MM.1S (cell line): ENCODE data around the gene CERS6.
"Not testable (repeated sequence)": the region's sequence is repeated elsewhere in the genome, so short reads cannot be mapped to it uniquely, and the experiment has no call there.

Experiments used
- DNase-seq: peaks from one replicate; pipeline ENCODE4 v3.0.0-alpha.2; 2015
- H2AFZ ChIP-seq: fragments of 300-600 bp; sonication (generic); 2 replicates; pipeline ENCODE4 v1.6.0; 2016; ENCODE audit warnings: antibody characterized with exemption, low read length
- H3F3A ChIP-seq: fragments of 300-600 bp; sonication (generic); 2 replicates; pipeline ENCODE4 v1.6.1; 2016; ENCODE audit warnings: mild to moderate bottlenecking, antibody characterized with exemption, low read length, moderate library complexity, mixed read lengths; ENCODE audit not compliant: insufficient read depth
- H3K27ac ChIP-seq: fragments of 300-600 bp; sonication (generic); 2 replicates; pipeline ENCODE4 v1.5.1; 2016; ENCODE audit warnings: mild to moderate bottlenecking, low read length
- H3K27me3 ChIP-seq: fragments of 300-600 bp; sonication (generic); replicated peaks from 2 replicates; pipeline ENCODE4 v1.6.0; 2016; ENCODE audit warnings: low read length; ENCODE audit not compliant: insufficient read depth
- H3K36me3 ChIP-seq: fragments of 300-600 bp; sonication (generic); replicated peaks from 2 replicates; pipeline ENCODE4 v1.6.1; 2016; ENCODE audit warnings: mild to moderate bottlenecking, low read length, mixed read lengths; ENCODE audit not compliant: insufficient read depth
- H3K4me1 ChIP-seq: fragments of 300-600 bp; sonication (generic); 2 replicates; pipeline ENCODE4 v1.6.1; 2016; ENCODE audit warnings: low read length, mixed read lengths
- H3K4me2 ChIP-seq: fragments of 300-600 bp; sonication (generic); 2 replicates; pipeline ENCODE4 v1.6.0; 2016; ENCODE audit warnings: low read depth, low read length
- H3K4me3 ChIP-seq: fragments of 300-600 bp; sonication (generic); 2 replicates; pipeline ENCODE4 v1.5.1; 2016; ENCODE audit warnings: low read length, mixed read lengths
- H3K79me2 ChIP-seq: fragments of 300-600 bp; sonication (generic); 2 replicates; pipeline ENCODE4 v1.6.1; 2016; ENCODE audit warnings: mixed run types, low read length, mixed read lengths
- H3K9ac ChIP-seq: fragments of 300-600 bp; sonication (generic); 2 replicates; pipeline ENCODE4 v1.6.1; 2016; ENCODE audit warnings: low read length, mixed read lengths
- H3K9me2 ChIP-seq: fragments of 300-600 bp; sonication (generic); replicated peaks from 2 replicates; pipeline ENCODE4 v1.6.1; 2016; ENCODE audit warnings: mild to moderate bottlenecking, low read length, mixed read lengths; ENCODE audit not compliant: insufficient read depth
- H3K9me3 ChIP-seq: fragments of 300-600 bp; sonication (generic); replicated peaks from 2 replicates; pipeline ENCODE4 v1.6.1; 2016; ENCODE audit warnings: mild to moderate bottlenecking, low read length, mixed read lengths; ENCODE audit not compliant: insufficient read depth
- H4K20me1 ChIP-seq: fragments of 300-600 bp; sonication (generic); 2 replicates; pipeline ENCODE4 v1.6.1; 2016; ENCODE audit warnings: mild to moderate bottlenecking, low read length, moderate library complexity, mixed read lengths; ENCODE audit not compliant: insufficient read depth
- CTCF ChIP-seq: fragments of 300-600 bp; sonication (generic); IDR thresholded peaks from 2 replicates; pipeline ENCODE4 v1.5.1; 2016; ENCODE audit warnings: antibody characterized with exemption, low read length, mixed read lengths
- EZH2 ChIP-seq: fragments of 300-600 bp; sonication (generic); optimal IDR thresholded peaks from 2 replicates; pipeline ENCODE3; 2017; ENCODE audit warnings: low read depth, mild to moderate bottlenecking, antibody characterized with exemption, low read length, mixed read lengths
- EZH2phosphoT487 ChIP-seq: fragments of 300-600 bp; sonication (generic); IDR thresholded peaks from 2 replicates; pipeline ENCODE4 v1.6.1; 2018; ENCODE audit warnings: antibody characterized with exemption, low read length

CERS6 gene

GRCh38 chr2:168654705-168655104, 198.6 kb downstream of the CERS6 start:
- Histone ChIP-seq H3K9me2 (no peaks in the 10 kb centered on the region), H4K20me1 (no peaks in the 10 kb centered on the region), H3K4me2 (no peak overlapping the region), H2AFZ (no peak overlapping the region), H3K4me3 (no peak overlapping the region), H3K9ac (no peak overlapping the region), H3K27me3 (no peaks in the 10 kb centered on the region), H3K4me1 (no peaks in the 10 kb centered on the region), H3K27ac (no peak overlapping the region), H3K36me3 (no peaks in the 10 kb centered on the region), H3K9me3 (no peaks in the 10 kb centered on the region), H3F3A (no peaks in the 10 kb centered on the region), H3K79me2 (0 out of 2 replicates have a peak, but pooled peaks cover 5% of the 10 kb centered on the region)
- no peak for DNase-seq
- TF ChIP-seq EZH2phosphoT487 (no peak), EZH2 (no peak), CTCF (no peak)

- H3K79me2 ChIP-seq: no peaks in the 10 kb centered on the region
- no peak overlapping the region for H2AFZ ChIP-seq
- no peak overlapping the region for H3K4me2 ChIP-seq
- no peaks in the 10 kb centered on the region for H3K9me3 ChIP-seq
- H3K9me2 ChIP-seq: no peaks in the 10 kb centered on the region
- H3K36me3 ChIP-seq: no peaks in the 10 kb centered on the region
- H3F3A ChIP-seq: no peaks in the 10 kb centered on the region
- no peak for DNase-seq
- no peaks in the 10 kb centered on the region for H4K20me1 ChIP-seq
- H3K27me3 ChIP-seq: no peaks in the 10 kb centered on the region
- no peak for TF ChIP-seq EZH2
- TF ChIP-seq CTCF: no peak
- no peak for TF ChIP-seq EZH2phosphoT487
- H3K27ac ChIP-seq: no peak overlapping the region
- H3K4me1 ChIP-seq: no peaks in the 10 kb centered on the region
- no peak overlapping the region for H3K4me3 ChIP-seq
- H3K9ac ChIP-seq: no peak overlapping the region
These were observed 199.1 kb downstream of the CERS6 start for GRCh38 chr2:168655207-168655606.

GRCh38 chr2:168657378-168657777, 201.3 kb downstream of the CERS6 start:
- not testable (repeated sequence) for H3K9me3 ChIP-seq, H3K9ac ChIP-seq, H3K36me3 ChIP-seq, H3F3A ChIP-seq, DNase-seq, H3K4me3 ChIP-seq, H2AFZ ChIP-seq, H3K27me3 ChIP-seq, H3K9me2 ChIP-seq, H3K79me2 ChIP-seq, H3K27ac ChIP-seq, H3K4me2 ChIP-seq, H4K20me1 ChIP-seq, H3K4me1 ChIP-seq

GRCh38 chr2:168658706-168659105, 202.6 kb downstream of the CERS6 start:
- no peaks in the 10 kb centered on the region for H3F3A ChIP-seq
- no peaks in the 10 kb centered on the region for H4K20me1 ChIP-seq
- H3K9ac ChIP-seq: no peak overlapping the region
- no peaks in the 10 kb centered on the region for H3K36me3 ChIP-seq
- TF ChIP-seq EZH2: no peak
- no peak for TF ChIP-seq CTCF
- no peak for TF ChIP-seq EZH2phosphoT487
- no peaks in the 10 kb centered on the region for H3K27me3 ChIP-seq
- no peaks in the 10 kb centered on the region for H3K79me2 ChIP-seq
- H3K27ac ChIP-seq: no peak overlapping the region
- H3K4me3 ChIP-seq: no peak overlapping the region
- no peak overlapping the region for H2AFZ ChIP-seq
- no peak overlapping the region for H3K4me2 ChIP-seq
- H3K9me3 ChIP-seq: no peaks in the 10 kb centered on the region
- no peaks in the 10 kb centered on the region for H3K9me2 ChIP-seq
- DNase-seq: no peak
- H3K4me1 ChIP-seq: no peaks in the 10 kb centered on the region
